Endodermal cell (in vitro differentiated cells): ENCODE data around the gene CCL28. TPM values are rescaled to one million over a fixed set of nuclear protein-coding genes. Genes with fewer than 3 reads are reported as not detected.

Experiments
- DNase-seq: peaks from one replicate; pipeline ENCODE4 v3.0.0-alpha.2; 2017
- H3K27ac ChIP-seq: 2 replicates; pipeline ENCODE4 v1.5.1; 2013; ENCODE audit warnings: mild to moderate bottlenecking, low read depth, low read length, moderate library complexity
- H3K27me3 ChIP-seq: 2 replicates; pipeline ENCODE4 v1.6.1; 2013; ENCODE audit warnings: mild to moderate bottlenecking, low read length, moderate library complexity; ENCODE audit not compliant: insufficient read depth, control insufficient read depth, poor library complexity, severe bottlenecking
- H3K36me3 ChIP-seq: 2 replicates; pipeline ENCODE4 v1.7.0; 2013; ENCODE audit warnings: mild to moderate bottlenecking, low read length, moderate library complexity; ENCODE audit not compliant: control insufficient read depth, insufficient read depth
- H3K4me1 ChIP-seq: one replicate; pipeline ENCODE4 v1.7.0; 2013; ENCODE audit warnings: low read length; ENCODE audit not compliant: control insufficient read depth, insufficient read depth
- H3K4me3 ChIP-seq: 2 replicates; pipeline ENCODE4 v1.5.1; 2013; ENCODE audit warnings: mild to moderate bottlenecking, low read length, moderate library complexity
- H3K9ac ChIP-seq: 2 replicates; pipeline ENCODE4 v1.6.1; 2013; ENCODE audit warnings: mild to moderate bottlenecking, low read length, moderate library complexity; ENCODE audit not compliant: poor library complexity, severe bottlenecking; ENCODE audit errors: extremely low read depth
- H3K9me3 ChIP-seq: 2 replicates; pipeline ENCODE4 v1.6.1; 2013; ENCODE audit warnings: mild to moderate bottlenecking, low read length, moderate library complexity; ENCODE audit not compliant: control insufficient read depth
- H3K27ac Mint-ChIP-seq: 2 replicates; pipeline ENCODE4 v1.8.0; 2020; ENCODE audit warnings: mixed read lengths
- H3K27me3 Mint-ChIP-seq: 2 replicates; pipeline ENCODE4 v1.8.0; 2021; ENCODE audit warnings: mild to moderate bottlenecking, mixed read lengths; ENCODE audit not compliant: insufficient read depth
- H3K36me3 Mint-ChIP-seq: 2 replicates; pipeline ENCODE4 v1.8.0; 2020; ENCODE audit warnings: low read depth, mixed read lengths
- H3K4me1 Mint-ChIP-seq: 2 replicates; pipeline ENCODE4 v1.8.0; 2020; ENCODE audit warnings: mixed read lengths
- H3K4me3 Mint-ChIP-seq: 2 replicates; pipeline ENCODE4 v1.8.0; 2020; ENCODE audit warnings: mild to moderate bottlenecking, moderate library complexity, mixed read lengths
- H3K9me3 Mint-ChIP-seq: 2 replicates; pipeline ENCODE4 v1.8.0; 2020; ENCODE audit warnings: mild to moderate bottlenecking, mixed read lengths
- CTCF ChIP-seq: fragments of 200-600 bp; sonication (generic); conservative IDR thresholded peaks from 2 replicates; pipeline ENCODE4 v1.5.0; 2021; ENCODE audit warnings: antibody characterized with exemption, mild to moderate bottlenecking
- WGBS, 2 experiments: methylation state at CpG; one replicate each; pipeline versions ENCODE4 v1.1.5 to v1.1.7; 2013; ENCODE audit warnings: missing lambda C conversion rate in 2 of 2, mixed read lengths in 1 of 2; ENCODE audit not compliant: insufficient coverage in 1 of 2, insufficient read length in 1 of 2; 5-methylcytosine and 5-hydroxymethylcytosine counted together
- total RNA-seq, 2 donors: library from RNA; stranded (reverse); fragmentation: NEBNext Ultra II Directional in 1 of 2; extraction: Animal tissue kit (Norgen Biotek cat#: 25700) in 1 of 2; gene quantifications; 2 replicates in 1 of 2; 3 replicates in 1 of 2; pipeline ENCODE4 v1.2.1, GENCODE V29; 2021

CCL28 gene
- total RNA-seq, 2 donors from 2014 or later: 1.7 TPM; not detected in 1

DNA sequence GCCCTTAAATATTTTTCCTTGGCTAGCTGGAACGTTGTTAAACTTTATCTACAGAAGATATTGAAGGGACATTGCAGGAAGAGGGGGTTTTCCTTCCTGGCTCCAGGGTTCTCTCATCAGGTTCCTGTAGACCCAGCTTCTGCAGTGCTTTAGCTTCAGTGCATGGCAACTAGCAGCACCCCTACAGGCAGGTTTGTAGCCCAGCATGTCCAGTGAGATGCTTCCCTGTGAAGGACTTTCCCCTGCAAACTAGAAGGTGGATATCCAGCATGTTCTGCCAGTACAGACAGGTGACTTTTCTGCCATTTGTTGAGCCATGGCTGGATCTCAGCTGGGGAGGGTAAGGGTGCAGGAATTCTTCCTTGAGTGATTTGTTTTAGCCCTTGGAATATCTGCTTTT, 10.4 kb downstream of the CCL28 start:
- Mint-ChIP-seq H3K9me3 (peaks cover 34% of the 10 kb centered on the region), H3K4me1 (peaks cover 3% of the 10 kb centered on the region), H3K27ac (no peak overlapping the region), H3K27me3 (peaks cover 14% of the 10 kb centered on the region), H3K4me3 (no peak overlapping the region), H3K36me3 (no peaks in the 10 kb centered on the region)
- peak; percentile 70 for DNase-seq
- peaks cover 21% of the 10 kb centered on the region for H3K9me3 ChIP-seq
- H3K27ac ChIP-seq: no peak overlapping the region
- H3K4me3 ChIP-seq: no peak overlapping the region
- H3K9ac ChIP-seq: no peak overlapping the region
- H3K36me3 ChIP-seq: no peaks in the 10 kb centered on the region
- WGBS, 2 experiments: 80% methylated on average over 1 of the region's 1 CpG; no CpG with 5 or more reads in 1 of the 2 experiments
- H3K27me3 ChIP-seq: peaks cover 4% of the 10 kb centered on the region
- no peaks in the 10 kb centered on the region for H3K4me1 ChIP-seq
- peak; percentile 65 for TF ChIP-seq CTCF

- H3K4me3 Mint-ChIP-seq: no peak overlapping the region
- 90% methylated on average over 2 to 3 of the region's 3 CpGs for WGBS, 2 experiments
- Histone ChIP-seq H3K27me3 (peaks cover 11% of the 10 kb centered on the region), H3K27ac (no peak overlapping the region), H3K4me3 (no peak overlapping the region), H3K9ac (no peak overlapping the region), H3K36me3 (no peaks in the 10 kb centered on the region), H3K4me1 (no peaks in the 10 kb centered on the region), H3K9me3 (peaks cover 26% of the 10 kb centered on the region)
- no peak overlapping the region for H3K27ac Mint-ChIP-seq
- H3K27me3 Mint-ChIP-seq: peaks cover 20% of the 10 kb centered on the region
- TF ChIP-seq CTCF: peak; percentile 25
- DNase-seq: no peak
- H3K9me3 Mint-ChIP-seq: peaks cover 25% of the 10 kb centered on the region
- no peaks in the 10 kb centered on the region for H3K4me1 Mint-ChIP-seq
- no peaks in the 10 kb centered on the region for H3K36me3 Mint-ChIP-seq
Measured at GRCh38 chr5:43400082-43400481, 12.1 kb downstream of the CCL28 start.

DNA sequence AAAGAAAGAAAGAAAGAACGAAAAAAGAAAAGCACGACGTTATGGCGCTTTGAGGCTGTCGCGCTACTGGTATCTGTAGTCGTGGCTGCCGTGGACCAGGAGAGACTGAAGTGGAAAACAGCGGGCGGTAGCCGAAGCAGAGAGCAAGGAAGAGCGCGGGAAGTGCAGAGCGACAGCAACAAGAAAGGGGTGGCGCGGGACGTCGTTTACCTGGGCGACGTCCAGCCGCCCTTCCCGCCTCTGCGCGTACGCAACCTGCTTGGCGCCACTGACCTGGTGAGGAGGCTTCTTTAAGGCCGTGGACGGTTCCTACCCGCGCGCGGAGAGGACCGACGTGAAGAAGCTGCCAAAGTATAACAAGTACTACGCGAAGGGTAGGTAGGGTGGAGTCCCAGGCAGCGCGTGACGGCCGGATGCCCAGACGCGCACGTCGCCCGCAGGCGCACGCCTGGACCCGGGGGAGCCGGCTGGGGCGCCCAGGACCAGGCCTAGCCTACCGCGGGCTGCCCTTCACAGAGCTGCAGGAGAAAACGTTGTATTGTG, 15.4 kb downstream of the CCL28 start:
- H3K4me3 Mint-ChIP-seq: peak overlapping the region; percentile 63
- Histone ChIP-seq H3K4me1 (no peaks in the 10 kb centered on the region), H3K4me3 (no peak overlapping the region), H3K36me3 (no peaks in the 10 kb centered on the region), H3K9me3 (peaks cover 15% of the 10 kb centered on the region), H3K9ac (no peak overlapping the region), H3K27me3 (peaks cover 11% of the 10 kb centered on the region), H3K27ac (no peak overlapping the region)
- 72 to 74% methylated on average over 48 to 53 of the region's 53 CpGs for WGBS, 2 experiments
- no peaks in the 10 kb centered on the region for H3K9me3 Mint-ChIP-seq
- DNase-seq: no peak
- TF ChIP-seq CTCF: no peak
- H3K36me3 Mint-ChIP-seq: no peaks in the 10 kb centered on the region
- H3K27ac Mint-ChIP-seq: peak overlapping the region; percentile 57
- H3K4me1 Mint-ChIP-seq: no peaks in the 10 kb centered on the region
- H3K27me3 Mint-ChIP-seq: peaks cover 12% of the 10 kb centered on the region
